Effector memory CD4-positive, alpha-beta T cell (primary cell): ENCODE results near the gene RNU1-4.
"Not testable (repeated sequence)": the region's sequence is repeated elsewhere in the genome, so short reads cannot be mapped to it uniquely, and the experiment has no call there.

ENCODE experiments used
- DNase-seq, 3 donors: peaks; one replicate each; pipeline ENCODE4 v3.0.0-alpha.2; 2020
- H3K27ac ChIP-seq: 2 replicates; pipeline ENCODE4 v1.7.0; 2013; ENCODE audit warnings: mild to moderate bottlenecking, low read length, moderate library complexity; ENCODE audit not compliant: insufficient read depth, poor library complexity, severe bottlenecking
- H3K27me3 ChIP-seq: replicated peaks from 2 replicates; pipeline ENCODE4 v1.7.0; 2013; ENCODE audit warnings: mild to moderate bottlenecking, low read length; ENCODE audit not compliant: insufficient read depth, control insufficient read depth, poor library complexity, severe bottlenecking
- H3K36me3 ChIP-seq: 2 replicates; pipeline ENCODE4 v1.7.0; 2013; ENCODE audit warnings: mild to moderate bottlenecking, low read length, moderate library complexity; ENCODE audit not compliant: control insufficient read depth, insufficient read depth
- H3K4me1 ChIP-seq: 2 replicates; pipeline ENCODE4 v1.7.0; 2013; ENCODE audit warnings: low read length, mild to moderate bottlenecking; ENCODE audit not compliant: control insufficient read depth, insufficient read depth, poor library complexity, severe bottlenecking
- H3K4me3 ChIP-seq: 2 replicates; pipeline ENCODE4 v1.7.0; 2013; ENCODE audit warnings: low read length, low read depth, mild to moderate bottlenecking; ENCODE audit not compliant: insufficient read depth, poor library complexity, severe bottlenecking
- H3K9me3 ChIP-seq: 2 replicates; pipeline ENCODE4 v1.7.0; 2013; ENCODE audit warnings: mild to moderate bottlenecking, low read length, moderate library complexity; ENCODE audit not compliant: control insufficient read depth
- total RNA-seq, 3 donors: gene quantifications; one replicate each; lab custom pipeline; 2026; lab: John Stamatoyannopoulos, UW

RNU1-4 gene
- 0.39 to 1.7 (median 0.69) reads per million in 3 donors for total RNA-seq

- not testable (repeated sequence) for H3K27ac ChIP-seq
These were observed at the start of gene RNU1-4 for GRCh38 chr1:16740047-16740964. Gene RNU1-4, plus strand, starts transcription at chr1:16740516.

DNA sequence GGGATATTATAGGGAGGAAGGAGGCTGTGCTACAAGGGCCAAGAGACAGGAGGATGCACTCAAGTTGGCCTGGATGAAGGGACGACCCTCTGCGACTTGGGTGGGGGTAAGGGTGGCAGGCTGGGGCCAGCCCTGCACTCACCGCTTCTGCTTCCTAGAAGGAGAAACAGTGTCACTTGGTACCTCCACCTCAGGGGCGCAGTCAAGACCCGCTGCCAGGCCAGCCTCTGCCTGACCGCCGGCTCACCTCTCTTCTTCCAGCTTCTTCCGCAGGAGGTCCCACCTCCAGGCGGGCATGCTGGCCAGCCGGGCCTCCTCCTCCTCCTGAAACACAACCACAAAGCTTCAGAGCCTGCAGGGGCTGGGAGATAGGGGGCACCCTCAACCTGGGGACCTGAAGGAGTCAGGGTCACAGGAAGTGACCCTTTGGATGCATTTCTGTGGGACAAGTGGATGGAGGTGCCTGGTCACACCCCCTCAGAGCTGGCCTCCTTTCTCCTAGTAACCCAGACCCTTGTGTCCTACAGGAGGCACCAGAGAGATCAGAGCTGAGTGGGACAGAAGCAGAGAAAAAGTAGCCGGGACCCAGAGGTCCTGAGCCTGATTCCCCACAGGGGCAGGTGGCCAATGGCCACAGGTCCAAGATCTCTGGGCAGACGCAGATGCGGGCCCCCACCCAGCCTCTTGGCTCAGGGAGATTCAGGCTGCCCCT lies 49.2 kb upstream of the RNU1-4 start:
- not testable (repeated sequence) for H3K27ac ChIP-seq, H3K36me3 ChIP-seq, DNase-seq, H3K9me3 ChIP-seq, H3K4me1 ChIP-seq, H3K27me3 ChIP-seq, H3K4me3 ChIP-seq

More at GRCh38 chr1:16740047-16740964, at the start of gene RNU1-4:
- H3K4me3 ChIP-seq, H3K9me3 ChIP-seq, H3K36me3 ChIP-seq, DNase-seq, H3K27me3 ChIP-seq, H3K4me1 ChIP-seq: not testable (repeated sequence)

DNA sequence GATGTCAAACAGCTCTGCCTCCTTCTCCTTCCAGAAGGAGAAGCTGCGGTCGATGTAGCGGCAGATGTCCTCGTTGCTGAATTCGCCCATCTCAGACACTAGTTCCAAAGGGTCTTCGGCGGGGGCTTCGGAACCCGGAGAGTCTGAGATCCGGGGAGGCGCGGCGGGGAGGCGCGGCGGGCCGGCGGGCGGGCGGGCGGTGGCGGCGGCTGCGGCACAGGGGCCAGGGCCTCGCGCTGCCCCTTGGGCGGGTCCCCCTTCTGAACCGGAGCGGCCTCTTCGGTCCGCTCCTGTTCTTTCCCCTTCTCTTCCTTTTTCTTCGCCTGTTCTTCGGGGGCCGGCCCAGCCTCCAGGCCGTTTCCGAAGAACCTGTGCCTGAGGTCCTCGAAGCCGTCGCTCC lies 48.0 kb upstream of the RNU1-4 start:
- not testable (repeated sequence) for H3K27ac ChIP-seq, H3K9me3 ChIP-seq, H3K4me1 ChIP-seq, H3K36me3 ChIP-seq, H3K4me3 ChIP-seq, H3K27me3 ChIP-seq, DNase-seq

GRCh38 chr1:16692717-16693448 lies 47.4 kb upstream of the RNU1-4 start:
- not testable (repeated sequence) for H3K36me3 ChIP-seq, H3K4me3 ChIP-seq, H3K9me3 ChIP-seq, DNase-seq, H3K4me1 ChIP-seq, H3K27ac ChIP-seq, H3K27me3 ChIP-seq

DNA sequence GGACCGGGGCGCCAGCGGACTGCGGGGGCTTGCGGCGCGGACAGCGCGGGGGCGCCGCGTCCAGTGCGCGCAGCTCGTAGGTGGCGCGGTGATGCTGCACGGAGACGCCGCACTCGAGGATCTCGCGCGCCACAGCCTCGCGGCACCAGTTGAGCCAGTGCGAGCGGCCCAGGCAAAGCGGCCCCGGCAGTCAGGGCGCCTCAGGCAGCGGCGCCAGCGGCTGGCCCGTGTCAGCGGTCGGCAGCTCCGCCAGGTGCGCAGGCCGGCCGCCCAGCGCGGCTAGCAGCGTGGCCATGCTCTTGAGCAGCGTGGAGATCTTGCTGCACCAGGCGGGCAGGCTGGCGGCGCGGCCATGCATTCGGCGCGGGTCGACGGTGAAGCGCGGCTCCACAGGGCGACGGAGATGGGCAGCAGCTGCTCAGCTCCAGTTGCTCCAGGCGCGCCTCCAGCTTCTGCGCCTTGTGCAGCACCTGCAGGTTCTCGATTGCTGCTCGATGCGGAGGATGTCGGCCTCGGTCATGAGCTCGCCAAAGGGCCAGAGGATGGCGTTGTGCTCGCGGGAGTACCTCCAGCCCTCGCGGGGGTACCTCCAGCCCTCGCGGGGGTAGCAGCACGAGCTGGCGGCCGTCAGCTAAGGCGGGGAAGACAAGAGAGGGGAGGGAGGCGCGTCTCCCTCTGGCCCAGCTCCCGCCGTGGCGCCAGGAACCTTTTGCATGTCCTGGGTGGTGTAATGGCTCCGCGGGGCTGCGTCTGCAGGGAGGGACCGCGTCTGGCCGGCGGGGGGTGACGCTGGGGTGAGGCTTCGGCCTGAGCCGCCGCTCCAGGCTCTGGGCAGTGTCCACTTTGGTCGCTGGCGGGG lies 46.6 kb upstream of the RNU1-4 start:
- H3K9me3 ChIP-seq, H3K27me3 ChIP-seq, H3K4me1 ChIP-seq, H3K4me3 ChIP-seq, H3K27ac ChIP-seq, H3K36me3 ChIP-seq, DNase-seq: not testable (repeated sequence)

DNA sequence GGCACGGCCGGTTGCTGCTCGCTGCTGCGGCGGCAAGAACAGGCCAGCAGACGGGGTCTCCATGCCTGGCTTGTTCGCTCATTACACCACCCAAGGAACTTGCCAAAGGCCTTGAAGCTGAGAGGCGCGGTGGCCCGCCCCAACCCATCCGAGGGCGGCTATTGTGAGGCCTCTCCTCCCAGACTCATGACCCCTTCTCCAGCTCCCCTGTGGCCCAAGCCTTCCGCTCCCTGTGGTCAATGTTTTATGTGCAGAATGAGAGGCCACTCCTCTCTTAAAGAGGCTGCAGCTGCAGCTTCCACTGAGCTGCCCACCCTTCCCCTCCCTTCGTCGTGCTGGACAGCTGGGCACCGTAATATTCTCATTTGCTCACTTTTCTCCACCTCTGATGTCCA lies 46.0 kb upstream of the RNU1-4 start:
- not testable (repeated sequence) for H3K27ac ChIP-seq, H3K36me3 ChIP-seq, H3K9me3 ChIP-seq, DNase-seq, H3K4me3 ChIP-seq, H3K4me1 ChIP-seq, H3K27me3 ChIP-seq

- not testable (repeated sequence) for H3K9me3 ChIP-seq, H3K36me3 ChIP-seq, DNase-seq, H3K27ac ChIP-seq, H3K27me3 ChIP-seq, H3K4me1 ChIP-seq, H3K4me3 ChIP-seq
These were observed 43.7 kb upstream of the RNU1-4 start for GRCh38 chr1:16696507-16697150.

- not testable (repeated sequence) for H3K4me1 ChIP-seq, H3K27me3 ChIP-seq, H3K27ac ChIP-seq, H3K36me3 ChIP-seq, H3K9me3 ChIP-seq, H3K4me3 ChIP-seq, DNase-seq
These were observed 43.2 kb upstream of the RNU1-4 start for GRCh38 chr1:16697152-16697551.

DNA sequence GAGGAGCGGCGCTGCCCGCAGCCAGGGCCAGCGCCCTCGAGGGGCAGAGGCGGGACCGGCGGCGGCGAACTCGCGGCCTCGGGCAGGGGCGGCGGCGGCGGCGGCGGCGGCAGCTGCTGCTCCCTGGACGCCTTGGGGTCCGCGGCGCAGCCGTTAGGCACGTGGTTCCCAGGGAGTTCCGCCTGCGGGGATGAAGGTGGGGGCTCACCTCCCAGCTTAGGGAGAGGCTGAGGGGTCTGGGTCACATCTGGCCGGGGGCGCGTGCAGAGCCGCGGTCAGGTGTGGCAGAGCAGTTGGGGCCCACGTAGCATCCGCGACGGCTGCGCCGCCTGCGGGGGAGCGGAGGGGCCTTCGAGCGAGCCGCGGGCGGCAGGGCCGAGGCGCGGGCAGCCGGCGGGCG lies 40.9 kb upstream of the RNU1-4 start:
- H3K4me3 ChIP-seq, DNase-seq, H3K27me3 ChIP-seq: not testable (repeated sequence)

More for the DNA sequence above, 40.9 kb upstream of the RNU1-4 start:
- not testable (repeated sequence) for H3K36me3 ChIP-seq, H3K4me1 ChIP-seq, H3K27ac ChIP-seq, H3K9me3 ChIP-seq
